Hepatocyte (in vitro differentiated cells): ENCODE data around the gene LITAF.

Experiments
- EZH2 ChIP-seq: fragments of 200-600 bp; sonication (generic); IDR thresholded peaks from 2 replicates; pipeline ENCODE4 v1.6.1; 2016; ENCODE audit warnings: antibody characterized with exemption, mild to moderate bottlenecking, borderline replicate concordance
- TF ChIP-seq, protein P1 (sequence below): fragments of 200-600 bp; sonication (generic); IDR thresholded peaks from 2 replicates; pipeline ENCODE4 v1.5.1; 2016; ENCODE audit warnings: antibody characterized with exemption, mild to moderate bottlenecking; ENCODE audit not compliant: poor library complexity

DNA sequence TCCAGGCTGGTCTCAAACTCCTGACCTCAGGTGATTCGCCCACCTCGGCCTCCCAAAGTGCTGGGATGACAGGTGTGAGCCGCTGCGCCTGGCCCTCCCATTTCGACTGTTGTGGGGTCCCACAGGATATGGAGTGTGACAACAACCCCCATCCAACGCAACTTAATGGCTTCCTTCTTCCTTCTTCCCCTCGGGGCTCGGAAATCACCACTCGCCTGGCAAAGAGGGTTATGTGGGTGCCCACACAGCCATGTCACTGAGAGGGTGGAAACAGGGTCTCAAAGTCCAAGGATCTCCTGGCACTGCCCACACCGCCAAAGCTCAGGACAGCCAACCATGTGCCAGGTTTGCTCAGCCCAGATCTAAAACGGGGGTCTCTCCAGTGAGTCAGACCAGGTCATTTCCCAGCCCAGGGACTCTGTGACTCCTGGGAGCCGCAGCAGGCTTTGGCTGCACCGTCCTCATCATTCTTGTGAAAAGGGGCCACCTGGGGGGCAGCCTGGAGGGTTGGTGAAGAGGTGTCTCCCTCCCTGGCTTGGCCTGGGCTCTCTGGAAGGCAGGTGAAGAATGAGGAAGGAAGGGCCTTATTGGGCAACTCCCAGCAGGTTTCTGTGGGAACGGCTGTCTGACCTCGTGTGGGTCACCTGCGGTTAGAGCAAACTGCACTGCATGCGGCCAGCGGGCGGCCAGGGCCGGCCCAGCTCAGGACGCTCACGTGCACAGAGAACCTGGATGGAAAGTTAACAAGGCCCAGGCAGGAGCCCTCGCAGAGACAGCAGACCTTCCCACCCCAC is 25.3 kb upstream of the LITAF start:
- TF ChIP-seq, protein P1, sequence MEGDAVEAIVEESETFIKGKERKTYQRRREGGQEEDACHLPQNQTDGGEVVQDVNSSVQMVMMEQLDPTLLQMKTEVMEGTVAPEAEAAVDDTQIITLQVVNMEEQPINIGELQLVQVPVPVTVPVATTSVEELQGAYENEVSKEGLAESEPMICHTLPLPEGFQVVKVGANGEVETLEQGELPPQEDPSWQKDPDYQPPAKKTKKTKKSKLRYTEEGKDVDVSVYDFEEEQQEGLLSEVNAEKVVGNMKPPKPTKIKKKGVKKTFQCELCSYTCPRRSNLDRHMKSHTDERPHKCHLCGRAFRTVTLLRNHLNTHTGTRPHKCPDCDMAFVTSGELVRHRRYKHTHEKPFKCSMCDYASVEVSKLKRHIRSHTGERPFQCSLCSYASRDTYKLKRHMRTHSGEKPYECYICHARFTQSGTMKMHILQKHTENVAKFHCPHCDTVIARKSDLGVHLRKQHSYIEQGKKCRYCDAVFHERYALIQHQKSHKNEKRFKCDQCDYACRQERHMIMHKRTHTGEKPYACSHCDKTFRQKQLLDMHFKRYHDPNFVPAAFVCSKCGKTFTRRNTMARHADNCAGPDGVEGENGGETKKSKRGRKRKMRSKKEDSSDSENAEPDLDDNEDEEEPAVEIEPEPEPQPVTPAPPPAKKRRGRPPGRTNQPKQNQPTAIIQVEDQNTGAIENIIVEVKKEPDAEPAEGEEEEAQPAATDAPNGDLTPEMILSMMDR, result no peak
- TF ChIP-seq EZH2, result no peak
